CD4-positive, alpha-beta T cell (primary cell): ENCODE measurements around the gene RANBP9. TPM values are rescaled to one million over a fixed set of nuclear protein-coding genes. Genes with fewer than 3 reads are reported as not detected.
A peak's percentile ranks its signal among the peaks of the same experiment; 100 is the strongest.

ENCODE experiments used
- ATAC-seq: fragments of 200-7000 bp; cut with Tn5 transposase; one replicate; pipeline ENCODE4 v1.10.0; 2022; ENCODE audit warnings: mild to moderate bottlenecking; ENCODE audit not compliant: poor library complexity
- CTCF ChIA-PET: fragments of 350-600 bp; sonication (Branson Sonifier 250); formaldehyde crosslinking; loops from one replicate; lab custom pipeline; 2021; ENCODE audit warnings: antibody characterized with exemption, inconsistent platforms; lab: Charles Lee
- POLR2A ChIA-PET: fragments of 350-600 bp; sonication (Branson Sonifier 250); formaldehyde crosslinking; loops from one replicate; lab custom pipeline; 2021; ENCODE audit warnings: antibody characterized with exemption, inconsistent platforms; lab: Charles Lee
- DNase-seq, 14 experiments: peaks; one replicate each; pipeline ENCODE4 v3.0.0-alpha.2; 2013 to 2020; ENCODE audit warnings: mixed read lengths in 2 of 14
- H3K27ac ChIP-seq, 2 donors: one replicate each; pipeline versions ENCODE4 v1.5.1 to v1.7.0; 2013; ENCODE audit warnings: low read length in 2 of 2, low read depth in 1 of 2, mild to moderate bottlenecking in 1 of 2
- H3K27me3 ChIP-seq, 2 experiments: 1 replicate in 1 of 2; 2 replicates in 1 of 2; pipeline versions ENCODE4 v1.6.1 to v1.7.0; 2013; ENCODE audit warnings: low read length in 2 of 2, control low read depth in 1 of 2, mild to moderate bottlenecking in 1 of 2, moderate library complexity in 1 of 2; ENCODE audit not compliant: insufficient read depth in 2 of 2, control insufficient read depth in 1 of 2
- H3K36me3 ChIP-seq: one replicate; pipeline ENCODE4 v1.6.1; 2013; ENCODE audit warnings: low read length, control low read depth; ENCODE audit not compliant: insufficient read depth
- H3K4me1 ChIP-seq: one replicate; pipeline ENCODE4 v1.6.1; 2013; ENCODE audit warnings: low read length, control low read depth; ENCODE audit not compliant: insufficient read depth
- H3K4me3 ChIP-seq: one replicate; pipeline ENCODE4 v1.5.1; 2013; ENCODE audit warnings: mild to moderate bottlenecking, low read length, moderate library complexity
- H3K9me3 ChIP-seq, 2 experiments: 1 replicate in 1 of 2; 2 replicates in 1 of 2; pipeline versions ENCODE4 v1.6.1 to v1.7.0; 2013; ENCODE audit warnings: low read length in 2 of 2, mild to moderate bottlenecking in 2 of 2, control low read depth in 1 of 2, moderate library complexity in 1 of 2; ENCODE audit not compliant: control insufficient read depth in 1 of 2, insufficient read depth in 1 of 2
- H3K27ac Mint-ChIP-seq: one replicate; pipeline ENCODE4 v1.8.0; 2020; ENCODE audit warnings: mixed read lengths
- H3K27me3 Mint-ChIP-seq: one replicate; pipeline ENCODE4 v1.8.0; 2021; ENCODE audit warnings: mixed read lengths
- H3K36me3 Mint-ChIP-seq: one replicate; pipeline ENCODE4 v1.8.0; 2021; ENCODE audit warnings: low read depth, mixed read lengths
- H3K4me1 Mint-ChIP-seq: one replicate; pipeline ENCODE4 v1.8.0; 2021; ENCODE audit warnings: low read depth, mixed read lengths
- H3K4me3 Mint-ChIP-seq: one replicate; pipeline ENCODE4 v1.8.0; 2020; ENCODE audit warnings: mild to moderate bottlenecking, mixed read lengths
- H3K9me3 Mint-ChIP-seq: one replicate; pipeline ENCODE4 v1.8.0; 2020; ENCODE audit warnings: mixed read lengths
- intact Hi-C, 2 experiments: fragments of 100-400 bp; cut with DNase I in 1 of 2; cut with micrococcal nuclease in 1 of 2; formaldehyde crosslinking; loops; one replicate each; pipeline versions ENCODE4 v1.15.1 to v1.9.0; 2023 to 2025; cut with DNase I, micrococcal nuclease
- total RNA-seq, 174 experiments: library from RNA in 2 of 174; stranded (reverse) in 2 of 174; gene quantifications; one replicate each; pipeline ENCODE4 v1.2.3 and lab custom pipeline; 2021 to 2026
- TF ChIP-seq, protein P1 (sequence below): fragments of 200-600 bp; IDR thresholded peaks from one replicate; pipeline ENCODE4 v1.8.0; 2022; ENCODE audit warnings: antibody characterized with exemption, mild to moderate bottlenecking

RANBP9 gene
- total RNA-seq, 2 experiments from 2014 or later = 60.8 to 62.9 TPM

DNA sequence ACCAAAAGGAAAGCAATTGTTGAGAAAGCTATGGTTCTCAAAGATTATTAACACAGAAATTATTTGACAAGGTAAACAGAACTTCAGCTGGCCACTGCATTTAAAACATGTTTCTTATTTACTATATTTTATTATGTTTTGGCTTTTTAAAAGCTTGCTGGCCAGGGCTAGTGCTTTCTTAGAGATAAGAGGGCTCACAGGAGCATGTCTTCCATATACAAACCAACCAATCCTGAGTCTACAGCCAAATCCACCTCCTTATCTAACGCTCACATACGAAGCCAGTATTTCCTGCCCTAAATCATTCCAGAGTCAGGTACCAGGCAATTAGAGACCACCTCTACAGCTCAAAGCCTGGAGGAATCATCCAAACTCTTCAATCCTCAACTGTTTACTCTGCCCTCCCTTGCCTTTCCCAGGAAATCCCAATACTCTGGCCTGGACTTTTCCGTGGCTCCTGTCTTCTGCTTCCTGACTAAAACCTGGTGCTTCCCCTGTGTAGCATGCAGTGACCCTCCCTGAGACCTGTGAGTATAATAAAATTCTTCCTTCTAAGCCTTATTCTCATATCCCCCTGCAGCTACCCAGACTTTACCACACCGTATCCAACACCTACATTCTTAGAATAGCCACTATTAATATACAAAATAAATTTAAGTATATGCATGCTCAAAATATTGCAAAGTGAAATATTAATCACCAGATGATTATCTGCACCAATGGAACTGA is 33.2 kb downstream of the RANBP9 start:
- Mint-ChIP-seq H3K27me3 (no peaks in the 10 kb centered on the region), H3K4me1 (peaks cover 70% of the 10 kb centered on the region), H3K36me3 (peaks cover 53% of the 10 kb centered on the region), H3K9me3 (peaks cover 5% of the 10 kb centered on the region), H3K27ac (no peak overlapping the region), H3K4me3 (peak overlapping the region; percentile 2)
- Histone ChIP-seq H3K27ac (no peak overlapping the region), H3K4me1 (peaks cover 22% of the 10 kb centered on the region), H3K9me3 (peaks cover 3 to 8% of the 10 kb centered on the region in 2 experiments), H3K27me3 (no peaks in the 10 kb centered on the region), H3K4me3 (no peak overlapping the region), H3K36me3 (no peaks in the 10 kb centered on the region)
- intact Hi-C loops = no loop called here
- TF ChIP-seq, protein P1, sequence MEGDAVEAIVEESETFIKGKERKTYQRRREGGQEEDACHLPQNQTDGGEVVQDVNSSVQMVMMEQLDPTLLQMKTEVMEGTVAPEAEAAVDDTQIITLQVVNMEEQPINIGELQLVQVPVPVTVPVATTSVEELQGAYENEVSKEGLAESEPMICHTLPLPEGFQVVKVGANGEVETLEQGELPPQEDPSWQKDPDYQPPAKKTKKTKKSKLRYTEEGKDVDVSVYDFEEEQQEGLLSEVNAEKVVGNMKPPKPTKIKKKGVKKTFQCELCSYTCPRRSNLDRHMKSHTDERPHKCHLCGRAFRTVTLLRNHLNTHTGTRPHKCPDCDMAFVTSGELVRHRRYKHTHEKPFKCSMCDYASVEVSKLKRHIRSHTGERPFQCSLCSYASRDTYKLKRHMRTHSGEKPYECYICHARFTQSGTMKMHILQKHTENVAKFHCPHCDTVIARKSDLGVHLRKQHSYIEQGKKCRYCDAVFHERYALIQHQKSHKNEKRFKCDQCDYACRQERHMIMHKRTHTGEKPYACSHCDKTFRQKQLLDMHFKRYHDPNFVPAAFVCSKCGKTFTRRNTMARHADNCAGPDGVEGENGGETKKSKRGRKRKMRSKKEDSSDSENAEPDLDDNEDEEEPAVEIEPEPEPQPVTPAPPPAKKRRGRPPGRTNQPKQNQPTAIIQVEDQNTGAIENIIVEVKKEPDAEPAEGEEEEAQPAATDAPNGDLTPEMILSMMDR = no peak
- DNase-seq (no peak), ATAC-seq (no peak)
- ChIA-PET POLR2A (interaction anchor here (1.1 to 1.2 kb wide), 2 partner anchors 11 to 63 kb away, joined by 3 read pairs; partner anchors contain the start of gene NOL7), CTCF (no interaction called here)

DNA sequence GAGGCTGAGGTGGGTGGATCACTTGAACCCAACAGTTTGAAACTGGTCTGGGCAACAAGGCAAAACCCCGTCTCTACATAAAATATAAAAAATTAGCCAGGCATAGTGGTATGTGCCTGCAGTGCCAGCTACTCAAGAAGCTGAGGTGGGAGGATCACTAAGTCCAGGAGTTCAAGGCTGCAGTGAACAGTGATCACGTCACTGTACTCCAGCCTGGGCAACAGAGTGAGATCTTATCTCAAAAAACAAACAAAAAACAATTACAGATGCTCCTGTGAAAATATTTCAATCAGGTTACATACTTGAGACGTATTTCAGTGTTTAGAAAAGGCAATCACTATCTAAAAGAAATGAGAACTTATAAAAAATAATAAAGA is 33.8 kb downstream of the RANBP9 start:
- POLR2A ChIA-PET = interaction anchor here (1.1 to 1.2 kb wide), 2 partner anchors 11 to 62 kb away, joined by 3 read pairs; partner anchors contain the start of gene NOL7

DNA sequence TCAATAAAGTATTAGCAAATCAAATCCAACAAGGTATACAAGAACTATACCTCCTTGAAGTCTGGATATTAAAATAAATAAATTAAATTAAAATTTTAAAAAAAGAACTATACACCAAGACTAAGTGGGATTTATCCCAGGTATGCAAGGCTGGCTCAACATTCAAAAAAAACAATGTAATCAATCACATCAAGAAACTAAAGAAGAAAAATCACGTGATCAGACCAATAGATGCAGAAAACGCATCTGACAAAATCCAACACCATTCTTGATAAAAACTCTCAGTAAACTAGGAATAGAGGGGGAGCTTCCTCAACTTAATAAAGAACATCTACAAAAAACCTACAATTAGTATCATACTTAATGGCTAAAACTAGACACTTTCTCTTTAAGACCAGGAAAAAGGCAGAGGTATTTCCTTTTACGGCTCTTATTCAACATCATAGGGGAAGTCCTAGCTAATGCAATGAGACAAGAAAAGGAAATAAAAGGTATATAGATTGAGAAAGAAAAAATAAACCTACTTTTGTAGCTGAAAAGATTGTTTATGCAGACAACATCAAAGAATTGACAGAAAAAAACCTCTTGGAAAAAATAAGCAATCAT is 35.0 kb downstream of the RANBP9 start:
- peaks cover 73% of the 10 kb centered on the region for H3K4me1 Mint-ChIP-seq
- Histone ChIP-seq H3K4me1 (peaks cover 13% of the 10 kb centered on the region), H3K9me3 (peaks cover 3 to 8% of the 10 kb centered on the region in 2 experiments), H3K36me3 (no peaks in the 10 kb centered on the region), H3K27me3 (no peaks in the 10 kb centered on the region), H3K27ac (no peak overlapping the region), H3K4me3 (no peak overlapping the region)
- H3K4me3 Mint-ChIP-seq = no peak overlapping the region
- intact Hi-C loops = no loop called here
- no peaks in the 10 kb centered on the region for H3K27me3 Mint-ChIP-seq
- DNase-seq (no peak), ATAC-seq (no peak)
- H3K36me3 Mint-ChIP-seq = peaks cover 59% of the 10 kb centered on the region
- POLR2A ChIA-PET = interaction anchor here (1.0 to 1.1 kb wide), 2 partner anchors 11 to 61 kb away, joined by 3 read pairs; partner anchors contain the start of gene NOL7
- H3K27ac Mint-ChIP-seq = no peak overlapping the region
- TF ChIP-seq, protein P1 = no peak
- peaks cover 5% of the 10 kb centered on the region for H3K9me3 Mint-ChIP-seq
- CTCF ChIA-PET = interaction anchor here (1.1 to 2.1 kb wide), 2 partner anchors 11 to 62 kb away, joined by 3 to 5 read pairs; partner anchors contain the start of gene NOL7

More for the DNA sequence above, 33.8 kb downstream of the RANBP9 start:
- no peaks in the 10 kb centered on the region for H3K36me3 ChIP-seq
- Mint-ChIP-seq H3K9me3 (peaks cover 5% of the 10 kb centered on the region), H3K36me3 (peaks cover 56% of the 10 kb centered on the region), H3K4me3 (no peak overlapping the region), H3K27ac (no peak overlapping the region), H3K27me3 (no peaks in the 10 kb centered on the region), H3K4me1 (peaks cover 72% of the 10 kb centered on the region)
- H3K4me1 ChIP-seq = peaks cover 22% of the 10 kb centered on the region
- no peak for DNase-seq
- intact Hi-C loops = no loop called here
- ATAC-seq = no peak
- H3K4me3 ChIP-seq = no peak overlapping the region
- H3K27me3 ChIP-seq = no peaks in the 10 kb centered on the region
- no peak overlapping the region for H3K27ac ChIP-seq
- TF ChIP-seq, protein P1 = no peak
- CTCF ChIA-PET = no interaction called here
- H3K9me3 ChIP-seq = peaks cover 3 to 8% of the 10 kb centered on the region in 2 experiments
